K562 (cell line): ENCODE results near the gene PATL2. TPM values are rescaled to one million over a fixed set of nuclear protein-coding genes. Genes with fewer than 3 reads are reported as not detected.

Experiments
- ELK1 ChIP-seq: sonication (generic); formaldehyde crosslinking; IDR thresholded peaks from 2 replicates; pipeline ENCODE4 v1.8.1; 2022; ENCODE audit warnings: missing genetic modification reagents
- REST ChIP-seq, 2 experiments: fragments of 450-650 bp; formaldehyde crosslinking in 1 of 2; IDR thresholded peaks; 2 replicates each; pipeline versions ENCODE4 v1.4.0 to v1.6.1; 2014 to 2020; ENCODE audit warnings: mild to moderate bottlenecking in 2 of 2, borderline replicate concordance in 1 of 2, low read depth in 1 of 2
- polyA plus RNA-seq, 8 experiments: library from polyadenylated mRNA; depleted of rRNA in 4 of 8; stranded (reverse) in 5 of 8; unstranded in 3 of 8; fragments of >200 nt; fragmentation: Nextera tagmentation in 2 of 8; fragmentation: Illumina TruSeq in 1 of 8; extraction: Ambion mirVana in 2 of 8; extraction: Trizol in 1 of 8; gene quantifications; 2 replicates each; pipeline versions ENCODE4 v1.2.1 to v1.2.3, GENCODE V29; 2011 to 2014; ENCODE audit warnings: inconsistent platforms in 1 of 8, missing spikeins in 1 of 8
- total RNA-seq, 7 experiments: library from RNA; depleted of rRNA in 6 of 7; stranded (reverse); fragments of >200 nt in 6 of 7; fragmentation: Illumina TruSeq in 2 of 7; extraction: Trizol in 2 of 7; gene quantifications; 2 replicates each; pipeline versions ENCODE4 v1.2.1 to v1.2.3, GENCODE V29; 2011 to 2021; ENCODE audit warnings: low replicate concordance in 1 of 7
- TF ChIP-seq, protein P1 (sequence below): fragments of 450-650 bp; conservative IDR thresholded peaks from 2 replicates; pipeline ENCODE4 v1.6.1; 2016; ENCODE audit warnings: missing genetic modification characterization, low read depth, mild to moderate bottlenecking, control low read depth, missing compliant biosample characterization

Gene PATL2
- total and polyA plus RNA-seq, 9 of the 15 experiments (the other 6 are each of a cell fraction or from before 2014, with no cell fraction given) = 0.42 to 1.1 (median 0.86) TPM

DNA sequence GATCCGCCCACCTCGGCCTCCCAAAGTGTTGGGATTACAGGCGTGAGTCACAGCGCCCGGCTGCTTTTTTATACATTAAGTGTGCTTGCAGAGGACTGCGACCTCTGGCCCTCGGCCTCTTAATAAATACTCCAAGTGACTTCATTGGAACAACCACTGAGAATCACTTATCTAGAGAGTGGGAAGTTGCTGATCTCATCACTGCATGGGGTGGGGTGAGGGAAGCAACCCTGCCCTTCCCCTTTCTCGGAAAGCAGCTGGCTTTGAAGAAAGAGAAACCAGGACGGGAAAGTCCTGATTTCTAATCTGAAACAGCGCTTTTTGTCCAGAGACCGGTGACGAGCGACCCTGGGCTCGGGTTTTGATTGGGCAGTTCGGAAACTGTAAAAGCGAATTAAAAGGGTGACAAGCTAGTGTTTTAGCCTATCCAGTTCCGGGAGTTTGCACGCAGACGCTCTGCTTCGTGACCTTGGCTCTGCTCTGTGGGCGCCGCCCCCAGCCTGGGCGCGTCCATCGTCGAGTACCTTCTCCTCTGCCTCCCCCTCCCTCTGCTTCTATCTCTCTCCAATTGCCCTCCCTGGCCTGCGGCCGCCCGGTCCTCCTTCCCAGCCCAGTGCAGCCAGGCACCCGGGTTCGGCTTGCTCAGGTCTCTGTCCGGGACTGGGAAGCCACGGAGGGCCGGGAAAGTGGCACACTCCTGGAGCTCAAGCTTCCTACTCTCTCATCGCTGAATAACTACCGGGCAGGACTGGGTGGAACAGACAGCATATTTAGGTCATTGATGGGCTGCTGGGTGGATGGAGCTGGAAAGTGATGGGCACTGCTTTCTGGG is 17.7 kb upstream of the PATL2 start (continued):
- TF ChIP-seq REST (IDR thresholded peaks at IDR 0.05; ENCODE audit: borderline replicate concordance) (peak; percentile 27; the same call in 1 of the 2 replicates), REST (CRISPR knock-in tag; IDR thresholded peaks at IDR 0.05; ENCODE audit: low read depth) (no peak), ELK1 (CRISPR knock-in tag) (no peak)
- TF ChIP-seq, protein P1, sequence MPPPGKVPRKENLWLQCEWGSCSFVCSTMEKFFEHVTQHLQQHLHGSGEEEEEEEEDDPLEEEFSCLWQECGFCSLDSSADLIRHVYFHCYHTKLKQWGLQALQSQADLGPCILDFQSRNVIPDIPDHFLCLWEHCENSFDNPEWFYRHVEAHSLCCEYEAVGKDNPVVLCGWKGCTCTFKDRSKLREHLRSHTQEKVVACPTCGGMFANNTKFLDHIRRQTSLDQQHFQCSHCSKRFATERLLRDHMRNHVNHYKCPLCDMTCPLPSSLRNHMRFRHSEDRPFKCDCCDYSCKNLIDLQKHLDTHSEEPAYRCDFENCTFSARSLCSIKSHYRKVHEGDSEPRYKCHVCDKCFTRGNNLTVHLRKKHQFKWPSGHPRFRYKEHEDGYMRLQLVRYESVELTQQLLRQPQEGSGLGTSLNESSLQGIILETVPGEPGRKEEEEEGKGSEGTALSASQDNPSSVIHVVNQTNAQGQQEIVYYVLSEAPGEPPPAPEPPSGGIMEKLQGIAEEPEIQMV (tag) = no peak
